ENCODE data around the gene IRAK2. TPM values are rescaled to one million over a fixed set of nuclear protein-coding genes. Genes with fewer than 3 reads are reported as not detected.

IRAK2 gene
- total and polyA plus RNA-seq, 4 donors = 2.9 to 33.1 (median 10.0) TPM

GRCh38 chr3:10289787-10290355 is 125.2 kb downstream of the IRAK2 start:
- H3K9ac ChIP-seq (ENCODE audit: insufficient read depth in 1 of 2, low read length in 2 of 2) = no peak overlapping the region
- no peaks in the 10 kb centered on the region for H3K27me3 ChIP-seq (ENCODE audit: control insufficient read depth in 3 of 3, insufficient read depth in 3 of 3, low read length in 2 of 3)
- H3K4me1 ChIP-seq (ENCODE audit: control insufficient read depth in 5 of 5, insufficient read depth in 5 of 5, low read length in 5 of 5) = peaks cover 0 to 5% (median 0%) of the 10 kb centered on the region in 5 donors
- no peak overlapping the region for H3K4me3 ChIP-seq
- TF ChIP-seq CTCF (IDR thresholded peaks at IDR 0.05; ENCODE audit: control extremely low read depth, extremely low read depth) = no peak
- DNase-seq (no peak), ATAC-seq (ENCODE audit: insufficient read depth, low FRiP score) (no peak)
- WGBS, 2 donors = 93% methylated on average over 9 of the region's 9 CpGs
- no peak overlapping the region for H3K27ac ChIP-seq (ENCODE audit: low read depth in 1 of 2, low read length in 1 of 2)
- H3K36me3 ChIP-seq (ENCODE audit: control insufficient read depth in 4 of 4, insufficient read depth in 4 of 4, low read length in 4 of 4) = peaks cover 0 to 18% (median 11%) of the 10 kb centered on the region in 4 donors
- H3K9me3 ChIP-seq (ENCODE audit: control insufficient read depth in 4 of 4, insufficient read depth in 3 of 4, low read length in 3 of 4) = no peaks in the 10 kb centered on the region

GRCh38 chr3:10290481-10291176 is 125.9 kb downstream of the IRAK2 start:
- no peak for DNase-seq
- H3K9me3 ChIP-seq (ENCODE audit: control insufficient read depth in 4 of 4, insufficient read depth in 3 of 4, low read length in 3 of 4) = no peaks in the 10 kb centered on the region
- no peak for TF ChIP-seq CTCF (IDR thresholded peaks at IDR 0.05; ENCODE audit: control extremely low read depth, extremely low read depth)
- no peak overlapping the region for H3K4me3 ChIP-seq
- peaks cover 0 to 4% (median 0%) of the 10 kb centered on the region in 5 donors for H3K4me1 ChIP-seq (ENCODE audit: control insufficient read depth in 5 of 5, insufficient read depth in 5 of 5, low read length in 5 of 5)
- no peak overlapping the region for H3K9ac ChIP-seq (ENCODE audit: insufficient read depth in 1 of 2, low read length in 2 of 2)
- peaks cover 0 to 18% (median 11%) of the 10 kb centered on the region in 4 donors for H3K36me3 ChIP-seq (ENCODE audit: control insufficient read depth in 4 of 4, insufficient read depth in 4 of 4, low read length in 4 of 4)
- ATAC-seq (ENCODE audit: insufficient read depth, low FRiP score) = no peak
- 85 to 86% methylated on average over 18 of the region's 18 CpGs for WGBS, 2 donors
- no peaks in the 10 kb centered on the region for H3K27me3 ChIP-seq (ENCODE audit: control insufficient read depth in 3 of 3, insufficient read depth in 3 of 3, low read length in 2 of 3)
- H3K27ac ChIP-seq (ENCODE audit: low read depth in 1 of 2, low read length in 1 of 2) = no peak overlapping the region

- Histone ChIP-seq H3K9me3 (ENCODE audit: control insufficient read depth in 4 of 4, insufficient read depth in 3 of 4, low read length in 3 of 4) (no peaks in the 10 kb centered on the region), H3K9ac (ENCODE audit: insufficient read depth in 1 of 2, low read length in 2 of 2) (no peak overlapping the region), H3K27me3 (ENCODE audit: control insufficient read depth in 3 of 3, insufficient read depth in 3 of 3, low read length in 2 of 3) (no peaks in the 10 kb centered on the region), H3K4me3 (no peak overlapping the region), H3K27ac (ENCODE audit: low read depth in 1 of 2, low read length in 1 of 2) (no peak overlapping the region), H3K4me1 (ENCODE audit: control insufficient read depth in 5 of 5, insufficient read depth in 5 of 5, low read length in 5 of 5) (peaks cover 0 to 4% (median 0%) of the 10 kb centered on the region in 5 donors), H3K36me3 (ENCODE audit: control insufficient read depth in 4 of 4, insufficient read depth in 4 of 4, low read length in 4 of 4) (peaks cover 0 to 18% (median 8%) of the 10 kb centered on the region in 4 donors)
- DNase-seq = no peak
- no peak for TF ChIP-seq CTCF (IDR thresholded peaks at IDR 0.05; ENCODE audit: control extremely low read depth, extremely low read depth)
- 81 to 89% methylated on average over 6 of the region's 6 CpGs for WGBS, 2 donors
- ATAC-seq (ENCODE audit: insufficient read depth, low FRiP score) = no peak
These were observed 126.9 kb downstream of the IRAK2 start for GRCh38 chr3:10291641-10292040.

Data from lung (tissue), 12 donors.